Ectodermal cell (in vitro differentiated cells): ENCODE results near the gene AFF1.

ENCODE experiments used
- H3K27ac ChIP-seq: 2 replicates; pipeline ENCODE4 v1.7.0; 2013; ENCODE audit warnings: mild to moderate bottlenecking, low read depth, low read length; ENCODE audit not compliant: insufficient read depth, poor library complexity, severe bottlenecking
- H3K27me3 ChIP-seq: 2 replicates; pipeline ENCODE4 v1.7.0; 2013; ENCODE audit warnings: mild to moderate bottlenecking, low read length; ENCODE audit not compliant: insufficient read depth, control insufficient read depth, poor library complexity, severe bottlenecking
- H3K36me3 ChIP-seq: one replicate; pipeline ENCODE4 v1.7.0; 2013; ENCODE audit warnings: low read length; ENCODE audit not compliant: control insufficient read depth, insufficient read depth
- H3K4me1 ChIP-seq: one replicate; pipeline ENCODE4 v1.7.0; 2013; ENCODE audit warnings: low read length; ENCODE audit not compliant: control insufficient read depth, insufficient read depth
- H3K4me3 ChIP-seq: 2 replicates; pipeline ENCODE4 v1.7.0; 2013; ENCODE audit warnings: low read depth, low read length, control low read depth; ENCODE audit not compliant: insufficient read depth
- H3K9me3 ChIP-seq: 2 replicates; pipeline ENCODE4 v1.7.0; 2013; ENCODE audit warnings: mild to moderate bottlenecking, low read length, moderate library complexity; ENCODE audit not compliant: control insufficient read depth
- WGBS, 2 experiments: methylation state at CpG; one replicate each; pipeline ENCODE4 v1.1.7; 2013; ENCODE audit warnings: missing lambda C conversion rate in 2 of 2; 5-methylcytosine and 5-hydroxymethylcytosine counted together

Gene AFF1

GRCh38 chr4:86901864-86902263 is 32.9 kb upstream of the AFF1 start:
- H3K4me1 ChIP-seq: no peaks in the 10 kb centered on the region
- 91 to 96% methylated on average over 3 of the region's 3 CpGs for WGBS, 2 experiments
- H3K36me3 ChIP-seq: no peaks in the 10 kb centered on the region
- H3K27ac ChIP-seq: no peak overlapping the region
- H3K9me3 ChIP-seq: no peaks in the 10 kb centered on the region
- H3K27me3 ChIP-seq: no peaks in the 10 kb centered on the region
- no peak overlapping the region for H3K4me3 ChIP-seq

- Histone ChIP-seq H3K4me1 (no peaks in the 10 kb centered on the region), H3K27ac (no peak overlapping the region), H3K9me3 (no peaks in the 10 kb centered on the region), H3K27me3 (no peaks in the 10 kb centered on the region), H3K36me3 (no peaks in the 10 kb centered on the region), H3K4me3 (no peak overlapping the region)
- WGBS, 2 experiments: 88 to 100% methylated on average over 1 to 2 of the region's 2 CpGs
Observed at GRCh38 chr4:86908251-86908657, 26.6 kb upstream of the AFF1 start.

GRCh38 chr4:86909546-86910295 is 25.1 kb upstream of the AFF1 start:
- H3K4me1 ChIP-seq: no peaks in the 10 kb centered on the region
- 94% methylated on average over 7 to 8 of the region's 8 CpGs for WGBS, 2 experiments
- H3K27ac ChIP-seq: no peak overlapping the region
- no peaks in the 10 kb centered on the region for H3K9me3 ChIP-seq
- no peak overlapping the region for H3K4me3 ChIP-seq
- H3K36me3 ChIP-seq: no peaks in the 10 kb centered on the region
- no peaks in the 10 kb centered on the region for H3K27me3 ChIP-seq

GRCh38 chr4:86910369-86910768 is 24.4 kb upstream of the AFF1 start:
- Histone ChIP-seq H3K4me1 (no peaks in the 10 kb centered on the region), H3K27me3 (no peaks in the 10 kb centered on the region), H3K9me3 (no peaks in the 10 kb centered on the region), H3K27ac (no peak overlapping the region), H3K36me3 (no peaks in the 10 kb centered on the region), H3K4me3 (no peak overlapping the region)
- WGBS, 2 experiments: 92 to 94% methylated on average over 4 to 5 of the region's 5 CpGs

GRCh38 chr4:86910820-86911684 is 23.8 kb upstream of the AFF1 start:
- Histone ChIP-seq H3K4me3 (no peak overlapping the region), H3K27ac (no peak overlapping the region), H3K27me3 (no peaks in the 10 kb centered on the region), H3K9me3 (no peaks in the 10 kb centered on the region), H3K4me1 (no peaks in the 10 kb centered on the region), H3K36me3 (no peaks in the 10 kb centered on the region)
- WGBS, 2 experiments: 88 to 96% methylated on average over 7 of the region's 7 CpGs

GRCh38 chr4:86916392-86916791 is 18.4 kb upstream of the AFF1 start:
- 0% methylated on average over 1 of the region's 1 CpG for WGBS, 2 experiments

GRCh38 chr4:86917212-86918039 is 17.4 kb upstream of the AFF1 start:
- no peak overlapping the region for H3K27ac ChIP-seq
- H3K36me3 ChIP-seq: no peaks in the 10 kb centered on the region
- H3K27me3 ChIP-seq: no peaks in the 10 kb centered on the region
- H3K9me3 ChIP-seq: no peaks in the 10 kb centered on the region
- H3K4me3 ChIP-seq: no peak overlapping the region
- H3K4me1 ChIP-seq: no peaks in the 10 kb centered on the region
- WGBS, 2 experiments: 93 to 97% methylated on average over 4 of the region's 4 CpGs

More at GRCh38 chr4:86916392-86916791, 18.4 kb upstream of the AFF1 start:
- Histone ChIP-seq H3K9me3 (no peaks in the 10 kb centered on the region), H3K27ac (no peak overlapping the region), H3K27me3 (no peaks in the 10 kb centered on the region), H3K4me3 (no peak overlapping the region), H3K36me3 (no peaks in the 10 kb centered on the region), H3K4me1 (no peaks in the 10 kb centered on the region)

GRCh38 chr4:86918539-86919072 is 16.2 kb upstream of the AFF1 start:
- Histone ChIP-seq H3K9me3 (no peaks in the 10 kb centered on the region), H3K4me1 (no peaks in the 10 kb centered on the region), H3K36me3 (no peaks in the 10 kb centered on the region), H3K27ac (no peak overlapping the region), H3K27me3 (no peaks in the 10 kb centered on the region), H3K4me3 (no peak overlapping the region)
- WGBS, 2 experiments: 41 to 54% methylated on average over 3 of the region's 3 CpGs

- H3K27ac ChIP-seq: no peak overlapping the region
- WGBS, 2 experiments: 90 to 99% methylated on average over 4 of the region's 4 CpGs
- no peaks in the 10 kb centered on the region for H3K4me1 ChIP-seq
Observed at GRCh38 chr4:86919561-86920223, 15.1 kb upstream of the AFF1 start.

More at GRCh38 chr4:86919561-86920223, 15.1 kb upstream of the AFF1 start:
- no peak overlapping the region for H3K4me3 ChIP-seq
- no peaks in the 10 kb centered on the region for H3K27me3 ChIP-seq
- no peaks in the 10 kb centered on the region for H3K36me3 ChIP-seq
- H3K9me3 ChIP-seq: no peaks in the 10 kb centered on the region
